Measurements from ENCODE around the gene TRIM44.
"Not testable (repeated sequence)": the region's sequence is repeated elsewhere in the genome, so short reads cannot be mapped to it uniquely, and the experiment has no call there.

The TRIM44 gene

DNA sequence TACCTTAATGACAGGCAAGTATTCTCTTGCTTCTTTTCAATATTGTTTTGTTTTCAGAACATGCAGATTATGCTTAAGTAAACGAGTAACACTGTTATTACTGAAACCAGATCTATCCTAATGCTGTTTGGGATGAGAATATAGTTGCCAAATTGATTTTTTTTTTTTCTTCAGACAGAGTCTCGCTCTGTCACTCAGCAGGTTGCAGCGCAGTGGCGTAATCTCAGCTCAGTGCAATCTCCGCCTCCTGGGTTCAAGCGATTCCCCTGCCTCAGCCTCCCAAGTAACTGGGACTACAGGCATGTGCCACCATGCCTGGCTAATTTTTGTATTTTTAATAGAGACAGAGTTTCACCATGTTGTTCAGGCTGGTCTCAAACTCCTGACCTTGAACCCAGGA lies 91.0 kb downstream of the TRIM44 start:
- not testable (repeated sequence) for H3K23ac ChIP-seq (ENCODE audit: low read length); DNase-seq; H2BK5ac ChIP-seq (ENCODE audit: low read length); H3K9ac ChIP-seq (ENCODE audit: low read length); H3K18ac ChIP-seq (ENCODE audit: low read length); H3K4ac ChIP-seq (ENCODE audit: low read depth, low read length); H3K27ac ChIP-seq (ENCODE audit: low read depth, low read length); H2AK5ac ChIP-seq (ENCODE audit: low read length); H3K56ac ChIP-seq (ENCODE audit: low read length); H4K5ac ChIP-seq (ENCODE audit: low read length); H2BK15ac ChIP-seq (replicated peaks; ENCODE audit: low read depth); H3K27me3 ChIP-seq (ENCODE audit: insufficient read depth, low read length, poor library complexity); H2BK120ac ChIP-seq (ENCODE audit: low read depth, low read length); H3K4me3 ChIP-seq (ENCODE audit: low read length); H3K79me1 ChIP-seq (ENCODE audit: low read length); H3K4me2 ChIP-seq (ENCODE audit: low read length); H3K36me3 ChIP-seq (ENCODE audit: control insufficient read depth, insufficient read depth, low read length); H4K8ac ChIP-seq (ENCODE audit: low read depth, low read length); H3K4me1 ChIP-seq (ENCODE audit: control insufficient read depth, low read depth, low read length); H3K79me2 ChIP-seq (ENCODE audit: control insufficient read depth, insufficient read depth, low read length)
- WGBS (ENCODE audit: extremely low coverage, insufficient coverage, low lambda C conversion rate) = no CpG with 5 or more reads among the region's 6 CpGs

DNA sequence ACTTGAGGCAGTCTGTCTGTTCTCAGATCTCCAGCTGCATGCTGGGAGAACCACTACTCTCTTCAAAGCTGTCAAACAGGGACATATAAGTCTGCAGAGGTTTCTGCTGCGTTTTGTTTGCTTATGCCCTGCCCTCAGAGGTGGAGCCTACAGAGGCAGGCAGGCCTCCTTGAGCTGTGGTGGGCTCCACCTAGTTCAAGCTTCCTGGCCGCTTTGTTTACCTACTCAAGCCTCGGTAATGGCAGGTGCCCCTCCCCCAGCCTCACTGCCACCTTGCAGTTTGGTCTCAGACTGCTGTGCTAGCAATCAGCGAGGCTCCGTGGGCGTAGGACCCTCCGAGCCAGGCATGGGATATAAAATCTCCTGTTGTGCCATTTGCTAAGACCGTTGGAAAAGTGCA lies 97.4 kb downstream of the TRIM44 start:
- not testable (repeated sequence) for H3K18ac ChIP-seq (ENCODE audit: low read length); H3K79me2 ChIP-seq (ENCODE audit: control insufficient read depth, insufficient read depth, low read length); H2BK15ac ChIP-seq (replicated peaks; ENCODE audit: low read depth); H3K79me1 ChIP-seq (ENCODE audit: low read length); H3K23ac ChIP-seq (ENCODE audit: low read length); H3K27me3 ChIP-seq (ENCODE audit: insufficient read depth, low read length, poor library complexity); H3K36me3 ChIP-seq (ENCODE audit: control insufficient read depth, insufficient read depth, low read length); H4K5ac ChIP-seq (ENCODE audit: low read length); H3K9ac ChIP-seq (ENCODE audit: low read length); H3K4ac ChIP-seq (ENCODE audit: low read depth, low read length); H3K4me1 ChIP-seq (ENCODE audit: control insufficient read depth, low read depth, low read length); H2AK5ac ChIP-seq (ENCODE audit: low read length); DNase-seq; H2BK120ac ChIP-seq (ENCODE audit: low read depth, low read length); H3K27ac ChIP-seq (ENCODE audit: low read depth, low read length); H4K8ac ChIP-seq (ENCODE audit: low read depth, low read length); H3K4me2 ChIP-seq (ENCODE audit: low read length); H3K4me3 ChIP-seq (ENCODE audit: low read length); H3K56ac ChIP-seq (ENCODE audit: low read length); H2BK5ac ChIP-seq (ENCODE audit: low read length)
- WGBS (ENCODE audit: extremely low coverage, insufficient coverage, low lambda C conversion rate) = no CpG with 5 or more reads among the region's 8 CpGs

DNA sequence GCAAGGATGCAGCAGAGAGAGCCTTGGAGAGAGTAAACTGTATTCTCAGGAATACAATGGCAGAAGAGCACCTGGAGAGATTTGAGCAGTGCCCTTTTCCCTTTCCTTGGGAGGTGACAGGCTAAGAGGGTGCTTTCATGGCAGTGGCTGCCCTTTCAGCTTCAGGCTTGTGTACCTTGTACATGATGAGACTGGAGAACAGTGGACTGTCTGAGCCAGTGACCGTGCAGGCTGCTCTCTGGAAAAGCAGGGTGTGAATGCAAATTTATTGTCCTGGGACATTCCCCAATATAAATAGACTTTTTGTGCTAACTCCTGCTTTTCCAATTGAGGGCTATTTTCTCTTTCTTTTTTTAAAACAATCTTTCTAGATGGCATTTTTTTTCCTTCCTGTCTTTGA lies 99.3 kb downstream of the TRIM44 start:
- no peak overlapping the region for H4K8ac ChIP-seq (ENCODE audit: low read depth, low read length)
- no peak overlapping the region for H3K9ac ChIP-seq (ENCODE audit: low read length)
- no peaks in the 10 kb centered on the region for H3K36me3 ChIP-seq (ENCODE audit: control insufficient read depth, insufficient read depth, low read length)
- H3K4me3 ChIP-seq (ENCODE audit: low read length) = no peak overlapping the region
- no peaks in the 10 kb centered on the region for H3K79me2 ChIP-seq (ENCODE audit: control insufficient read depth, insufficient read depth, low read length)
- DNase-seq = no peak
- H3K27me3 ChIP-seq (ENCODE audit: insufficient read depth, low read length, poor library complexity) = peaks cover 2% of the 10 kb centered on the region
- no peak overlapping the region for H4K5ac ChIP-seq (ENCODE audit: low read length)
- no peak overlapping the region for H3K4ac ChIP-seq (ENCODE audit: low read depth, low read length)
- no peaks in the 10 kb centered on the region for H3K4me1 ChIP-seq (ENCODE audit: control insufficient read depth, low read depth, low read length)
- no peaks in the 10 kb centered on the region for H3K79me1 ChIP-seq (ENCODE audit: low read length)
- H3K23ac ChIP-seq (ENCODE audit: low read length) = no peak overlapping the region
- no peak overlapping the region for H2BK120ac ChIP-seq (ENCODE audit: low read depth, low read length)
- no peak overlapping the region for H3K4me2 ChIP-seq (ENCODE audit: low read length)
- WGBS (ENCODE audit: extremely low coverage, insufficient coverage, low lambda C conversion rate) = no CpG with 5 or more reads among the region's 1 CpG
- no peak overlapping the region for H2BK5ac ChIP-seq (ENCODE audit: low read length)
- no peak overlapping the region for H2BK15ac ChIP-seq (replicated peaks; ENCODE audit: low read depth)
- H3K56ac ChIP-seq (ENCODE audit: low read length) = no peak overlapping the region
- H2AK5ac ChIP-seq (ENCODE audit: low read length) = no peak overlapping the region
- no peak overlapping the region for H3K18ac ChIP-seq (ENCODE audit: low read length)
- H3K27ac ChIP-seq (ENCODE audit: low read depth, low read length) = no peak overlapping the region

DNA sequence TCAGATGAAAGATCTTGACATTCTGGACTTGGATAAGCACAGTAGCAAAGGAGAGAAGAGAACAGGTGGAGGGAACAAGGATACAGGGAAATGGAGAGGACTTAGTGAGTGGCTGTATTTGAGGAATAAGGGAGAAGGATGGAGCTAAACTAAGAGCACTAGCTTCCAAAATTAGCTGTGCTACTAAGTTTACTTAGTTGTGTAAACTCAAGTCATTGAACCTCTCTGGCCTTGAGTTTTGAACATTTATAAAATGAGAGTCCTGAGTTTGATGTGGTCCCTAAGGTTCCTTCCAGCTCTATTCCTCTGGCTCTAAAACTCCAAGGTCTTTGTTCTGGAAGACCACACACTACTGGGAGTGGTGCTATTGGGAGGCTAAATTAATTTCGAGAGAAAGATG lies 100.7 kb downstream of the TRIM44 start:
- no CpG with 5 or more reads among the region's 1 CpG for WGBS (ENCODE audit: extremely low coverage, insufficient coverage, low lambda C conversion rate)
- Histone ChIP-seq H3K79me2 (ENCODE audit: control insufficient read depth, insufficient read depth, low read length) (no peaks in the 10 kb centered on the region), H2BK5ac (ENCODE audit: low read length) (no peak overlapping the region)

DNA sequence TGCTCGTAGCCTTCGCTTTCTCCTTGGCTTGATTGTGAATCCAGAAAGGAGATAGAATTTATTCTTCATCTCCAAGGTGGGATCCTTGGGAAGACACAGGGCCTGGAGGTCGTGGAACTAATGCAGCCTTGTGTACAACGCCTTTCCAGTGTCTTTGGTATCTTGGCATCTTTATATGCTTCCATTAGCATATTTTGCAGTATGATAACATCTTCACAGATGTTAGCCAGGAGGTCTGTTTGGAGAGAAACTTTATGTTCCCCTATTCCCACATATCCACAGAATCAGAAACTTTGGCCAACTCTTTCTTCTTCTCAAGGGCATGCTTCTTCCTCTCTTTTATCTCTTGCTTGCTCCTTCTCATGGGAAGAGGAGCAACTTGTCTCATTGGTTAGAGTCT lies 101.2 kb downstream of the TRIM44 start:
- no peaks in the 10 kb centered on the region for H3K79me2 ChIP-seq (ENCODE audit: control insufficient read depth, insufficient read depth, low read length)
- H3K23ac ChIP-seq (ENCODE audit: low read length) = no peak overlapping the region
- no peak overlapping the region for H3K27ac ChIP-seq (ENCODE audit: low read depth, low read length)
- H4K5ac ChIP-seq (ENCODE audit: low read length) = no peak overlapping the region
- no peak overlapping the region for H2AK5ac ChIP-seq (ENCODE audit: low read length)
- H3K56ac ChIP-seq (ENCODE audit: low read length) = no peak overlapping the region
- no peak overlapping the region for H3K18ac ChIP-seq (ENCODE audit: low read length)
- H3K79me1 ChIP-seq (ENCODE audit: low read length) = no peaks in the 10 kb centered on the region
- no peak overlapping the region for H4K8ac ChIP-seq (ENCODE audit: low read depth, low read length)
- H3K27me3 ChIP-seq (ENCODE audit: insufficient read depth, low read length, poor library complexity) = peaks cover 2% of the 10 kb centered on the region
- H3K4me2 ChIP-seq (ENCODE audit: low read length) = no peak overlapping the region
- H3K4me3 ChIP-seq (ENCODE audit: low read length) = no peak overlapping the region
- H2BK15ac ChIP-seq (replicated peaks; ENCODE audit: low read depth) = no peak overlapping the region
- no peak for DNase-seq
- H3K4me1 ChIP-seq (ENCODE audit: control insufficient read depth, low read depth, low read length) = no peaks in the 10 kb centered on the region
- no CpG with 5 or more reads among the region's 4 CpGs for WGBS (ENCODE audit: extremely low coverage, insufficient coverage, low lambda C conversion rate)
- H3K9ac ChIP-seq (ENCODE audit: low read length) = no peak overlapping the region
- no peak overlapping the region for H3K4ac ChIP-seq (ENCODE audit: low read depth, low read length)
- H2BK120ac ChIP-seq (ENCODE audit: low read depth, low read length) = no peak overlapping the region
- H2BK5ac ChIP-seq (ENCODE audit: low read length) = no peak overlapping the region
- no peaks in the 10 kb centered on the region for H3K36me3 ChIP-seq (ENCODE audit: control insufficient read depth, insufficient read depth, low read length)

More for the DNA sequence above, 100.7 kb downstream of the TRIM44 start:
- no peak for DNase-seq
- H2BK15ac ChIP-seq (replicated peaks; ENCODE audit: low read depth) = no peak overlapping the region
- H3K36me3 ChIP-seq (ENCODE audit: control insufficient read depth, insufficient read depth, low read length) = no peaks in the 10 kb centered on the region
- H2BK120ac ChIP-seq (ENCODE audit: low read depth, low read length) = no peak overlapping the region
- no peak overlapping the region for H3K18ac ChIP-seq (ENCODE audit: low read length)
- no peaks in the 10 kb centered on the region for H3K79me1 ChIP-seq (ENCODE audit: low read length)
- H3K23ac ChIP-seq (ENCODE audit: low read length) = no peak overlapping the region
- no peak overlapping the region for H3K9ac ChIP-seq (ENCODE audit: low read length)
- H3K27ac ChIP-seq (ENCODE audit: low read depth, low read length) = no peak overlapping the region
- no peak overlapping the region for H2AK5ac ChIP-seq (ENCODE audit: low read length)
- no peak overlapping the region for H3K56ac ChIP-seq (ENCODE audit: low read length)
- H3K4ac ChIP-seq (ENCODE audit: low read depth, low read length) = no peak overlapping the region
- peaks cover 2% of the 10 kb centered on the region for H3K27me3 ChIP-seq (ENCODE audit: insufficient read depth, low read length, poor library complexity)
- no peak overlapping the region for H3K4me2 ChIP-seq (ENCODE audit: low read length)
- no peak overlapping the region for H4K8ac ChIP-seq (ENCODE audit: low read depth, low read length)
- no peak overlapping the region for H4K5ac ChIP-seq (ENCODE audit: low read length)
- no peaks in the 10 kb centered on the region for H3K4me1 ChIP-seq (ENCODE audit: control insufficient read depth, low read depth, low read length)
- H3K4me3 ChIP-seq (ENCODE audit: low read length) = no peak overlapping the region

DNA sequence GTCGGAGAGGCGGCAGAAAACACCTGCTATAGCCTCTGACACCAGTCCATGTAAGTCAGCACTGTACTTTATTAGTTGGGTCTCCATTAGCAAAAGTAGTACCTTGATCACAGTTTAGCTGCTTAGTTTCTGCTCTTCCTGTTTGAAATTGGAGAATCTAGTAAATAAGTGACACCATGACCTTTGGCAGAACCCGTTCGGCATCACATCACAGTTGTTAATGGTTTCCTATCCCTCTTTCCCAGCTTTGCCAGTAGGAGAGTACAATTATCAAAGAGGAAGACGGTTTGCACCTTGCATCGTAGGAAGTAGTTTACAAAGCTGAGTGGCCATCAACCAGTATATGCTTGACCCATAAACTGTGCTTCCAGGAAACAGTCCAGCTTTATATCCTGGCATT lies 101.8 kb downstream of the TRIM44 start:
- no peak overlapping the region for H3K9ac ChIP-seq (ENCODE audit: low read length)
- H3K18ac ChIP-seq (ENCODE audit: low read length) = no peak overlapping the region
- H3K23ac ChIP-seq (ENCODE audit: low read length) = no peak overlapping the region
- no peak overlapping the region for H3K4ac ChIP-seq (ENCODE audit: low read depth, low read length)
- H2BK120ac ChIP-seq (ENCODE audit: low read depth, low read length) = no peak overlapping the region
- H2AK5ac ChIP-seq (ENCODE audit: low read length) = no peak overlapping the region
- no peak overlapping the region for H4K8ac ChIP-seq (ENCODE audit: low read depth, low read length)
- no peaks in the 10 kb centered on the region for H3K79me1 ChIP-seq (ENCODE audit: low read length)
- H3K27me3 ChIP-seq (ENCODE audit: insufficient read depth, low read length, poor library complexity) = peaks cover 2% of the 10 kb centered on the region
- no peak overlapping the region for H2BK5ac ChIP-seq (ENCODE audit: low read length)
- WGBS (ENCODE audit: extremely low coverage, insufficient coverage, low lambda C conversion rate) = no CpG with 5 or more reads among the region's 6 CpGs
- no peak overlapping the region for H3K27ac ChIP-seq (ENCODE audit: low read depth, low read length)
- no peak overlapping the region for H3K4me3 ChIP-seq (ENCODE audit: low read length)
- no peaks in the 10 kb centered on the region for H3K36me3 ChIP-seq (ENCODE audit: control insufficient read depth, insufficient read depth, low read length)
- H4K5ac ChIP-seq (ENCODE audit: low read length) = no peak overlapping the region
- no peaks in the 10 kb centered on the region for H3K79me2 ChIP-seq (ENCODE audit: control insufficient read depth, insufficient read depth, low read length)
- no peaks in the 10 kb centered on the region for H3K4me1 ChIP-seq (ENCODE audit: control insufficient read depth, low read depth, low read length)
- no peak overlapping the region for H3K56ac ChIP-seq (ENCODE audit: low read length)
- no peak overlapping the region for H3K4me2 ChIP-seq (ENCODE audit: low read length)
- no peak overlapping the region for H2BK15ac ChIP-seq (replicated peaks; ENCODE audit: low read depth)
- DNase-seq = no peak
